Measurements from ENCODE around the gene HSPA5.
"Not testable (repeated sequence)": the region's sequence is repeated elsewhere in the genome, so short reads cannot be mapped to it uniquely, and the experiment has no call there.

Gene HSPA5

DNA sequence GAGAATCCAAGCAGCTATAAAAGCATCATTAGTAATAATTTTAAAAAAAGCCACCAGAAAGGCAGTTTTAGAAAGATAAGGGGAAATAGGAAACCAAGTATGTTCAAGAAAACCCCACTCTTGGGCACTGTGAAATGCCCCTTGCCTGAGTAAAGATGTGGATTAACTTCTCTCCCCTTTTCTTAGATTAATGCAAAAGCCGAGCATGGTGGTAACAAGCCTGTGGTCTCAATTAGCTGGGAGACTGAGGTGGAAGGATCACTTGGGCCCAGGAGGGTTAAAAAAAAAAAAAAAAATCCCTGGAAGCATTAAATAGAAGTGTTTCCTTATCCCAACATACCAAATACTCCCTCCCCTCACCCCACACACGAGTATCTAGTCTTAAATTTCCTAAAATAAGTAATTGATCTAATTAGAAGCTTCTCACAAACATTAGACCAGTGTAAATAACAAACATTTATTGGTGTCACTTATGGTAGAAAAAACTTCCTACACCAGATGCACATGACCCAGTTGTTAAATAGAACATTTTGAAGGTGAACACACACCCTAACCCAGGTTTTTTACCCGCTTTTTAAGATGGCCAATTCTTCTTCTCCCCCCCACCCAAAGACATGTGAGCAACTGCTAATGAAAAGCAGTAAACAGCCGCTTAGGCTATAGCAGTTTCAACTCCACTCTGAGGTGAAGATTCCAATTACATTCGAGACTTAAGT is 5.2 kb downstream of the HSPA5 start:
- Histone ChIP-seq H3K27me3 (ENCODE audit: insufficient read depth, low read depth) (no peaks in the 10 kb centered on the region; the same call in 1 of the 2 replicates), H2AFZ (ENCODE audit: low read depth) (no peak overlapping the region), H3K27ac (no peak overlapping the region; the same call in 1 of the 2 replicates), H3K4me1 (ENCODE audit: low read depth, poor library complexity, severe bottlenecking) (peaks cover 39% of the 10 kb centered on the region), H3K4me3 (IDR thresholded peaks at IDR 0.05; ENCODE audit: insufficient read depth, low read depth, low read length) (no peak overlapping the region), H4K20me1 (ENCODE audit: insufficient read depth) (peaks cover 46% of the 10 kb centered on the region), H3K79me2 (ENCODE audit: insufficient read depth, low read depth) (peaks cover 62% of the 10 kb centered on the region), H3K9ac (no peak overlapping the region), H3K4me2 (peak overlapping the region; percentile 90; the same call in 1 of the 2 replicates), H3K36me3 (ENCODE audit: insufficient read depth) (peaks cover 50% of the 10 kb centered on the region)
- TF ChIP-seq, protein P1, sequence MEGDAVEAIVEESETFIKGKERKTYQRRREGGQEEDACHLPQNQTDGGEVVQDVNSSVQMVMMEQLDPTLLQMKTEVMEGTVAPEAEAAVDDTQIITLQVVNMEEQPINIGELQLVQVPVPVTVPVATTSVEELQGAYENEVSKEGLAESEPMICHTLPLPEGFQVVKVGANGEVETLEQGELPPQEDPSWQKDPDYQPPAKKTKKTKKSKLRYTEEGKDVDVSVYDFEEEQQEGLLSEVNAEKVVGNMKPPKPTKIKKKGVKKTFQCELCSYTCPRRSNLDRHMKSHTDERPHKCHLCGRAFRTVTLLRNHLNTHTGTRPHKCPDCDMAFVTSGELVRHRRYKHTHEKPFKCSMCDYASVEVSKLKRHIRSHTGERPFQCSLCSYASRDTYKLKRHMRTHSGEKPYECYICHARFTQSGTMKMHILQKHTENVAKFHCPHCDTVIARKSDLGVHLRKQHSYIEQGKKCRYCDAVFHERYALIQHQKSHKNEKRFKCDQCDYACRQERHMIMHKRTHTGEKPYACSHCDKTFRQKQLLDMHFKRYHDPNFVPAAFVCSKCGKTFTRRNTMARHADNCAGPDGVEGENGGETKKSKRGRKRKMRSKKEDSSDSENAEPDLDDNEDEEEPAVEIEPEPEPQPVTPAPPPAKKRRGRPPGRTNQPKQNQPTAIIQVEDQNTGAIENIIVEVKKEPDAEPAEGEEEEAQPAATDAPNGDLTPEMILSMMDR (conservative IDR thresholded peaks at IDR 0.05; ENCODE audit: low read depth, low read length), result no peak

GRCh38 chr9:125234099-125234498 is 7.0 kb downstream of the HSPA5 start:
- H3K79me2 ChIP-seq (ENCODE audit: insufficient read depth, low read depth), result peaks cover 43% of the 10 kb centered on the region
- peaks cover 36% of the 10 kb centered on the region for H3K36me3 ChIP-seq (ENCODE audit: insufficient read depth)
- not testable (repeated sequence) for H3K27me3 ChIP-seq (ENCODE audit: insufficient read depth, low read depth); H2AFZ ChIP-seq (ENCODE audit: low read depth); H3K9ac ChIP-seq; H3K4me3 ChIP-seq (IDR thresholded peaks at IDR 0.05; ENCODE audit: insufficient read depth, low read depth, low read length); H3K4me2 ChIP-seq; H3K27ac ChIP-seq
- H3K4me1 ChIP-seq (ENCODE audit: low read depth, poor library complexity, severe bottlenecking), result peaks cover 34% of the 10 kb centered on the region
- peaks cover 37% of the 10 kb centered on the region for H4K20me1 ChIP-seq (ENCODE audit: insufficient read depth)

GRCh38 chr9:125233678-125234077 is 7.5 kb downstream of the HSPA5 start:
- Histone ChIP-seq H3K36me3 (ENCODE audit: insufficient read depth) (peaks cover 31% of the 10 kb centered on the region), H2AFZ (ENCODE audit: low read depth) (no peak overlapping the region), H3K79me2 (ENCODE audit: insufficient read depth, low read depth) (peaks cover 39% of the 10 kb centered on the region), H3K27me3 (ENCODE audit: insufficient read depth, low read depth) (no peaks in the 10 kb centered on the region; the same call in 1 of the 2 replicates), H4K20me1 (ENCODE audit: insufficient read depth) (peaks cover 33% of the 10 kb centered on the region), H3K4me3 (IDR thresholded peaks at IDR 0.05; ENCODE audit: insufficient read depth, low read depth, low read length) (no peak overlapping the region), H3K27ac (no peak overlapping the region), H3K9ac (no peak overlapping the region), H3K4me2 (no peak overlapping the region), H3K4me1 (ENCODE audit: low read depth, poor library complexity, severe bottlenecking) (peaks cover 30% of the 10 kb centered on the region)
- TF ChIP-seq, protein P1 (conservative IDR thresholded peaks at IDR 0.05; ENCODE audit: low read depth, low read length), result no peak

GRCh38 chr9:125227761-125228160 is 13.4 kb downstream of the HSPA5 start:
- Histone ChIP-seq H3K79me2 (ENCODE audit: insufficient read depth, low read depth) (no peaks in the 10 kb centered on the region), H4K20me1 (ENCODE audit: insufficient read depth) (no peaks in the 10 kb centered on the region), H3K27me3 (ENCODE audit: insufficient read depth, low read depth) (no peaks in the 10 kb centered on the region), H3K4me3 (IDR thresholded peaks at IDR 0.05; ENCODE audit: insufficient read depth, low read depth, low read length) (no peak overlapping the region), H3K36me3 (ENCODE audit: insufficient read depth) (no peaks in the 10 kb centered on the region), H2AFZ (ENCODE audit: low read depth) (no peak overlapping the region), H3K4me1 (ENCODE audit: low read depth, poor library complexity, severe bottlenecking) (no peaks in the 10 kb centered on the region), H3K27ac (no peak overlapping the region), H3K9ac (no peak overlapping the region), H3K4me2 (no peak overlapping the region)
- TF ChIP-seq, protein P1 (conservative IDR thresholded peaks at IDR 0.05; ENCODE audit: low read depth, low read length), result no peak

GRCh38 chr9:125224858-125225257 is 16.3 kb downstream of the HSPA5 start:
- not testable (repeated sequence) for H3K36me3 ChIP-seq (ENCODE audit: insufficient read depth); H3K27me3 ChIP-seq (ENCODE audit: insufficient read depth, low read depth); H2AFZ ChIP-seq (ENCODE audit: low read depth); H3K27ac ChIP-seq; H3K4me2 ChIP-seq; H3K4me1 ChIP-seq (ENCODE audit: low read depth, poor library complexity, severe bottlenecking); H3K4me3 ChIP-seq (IDR thresholded peaks at IDR 0.05; ENCODE audit: insufficient read depth, low read depth, low read length); H3K9ac ChIP-seq; H3K79me2 ChIP-seq (ENCODE audit: insufficient read depth, low read depth); H4K20me1 ChIP-seq (ENCODE audit: insufficient read depth)
